IMR-90 (cell line): ENCODE results near the gene B3GALT6. TPM values are rescaled to one million over a fixed set of nuclear protein-coding genes. Genes with fewer than 3 reads are reported as not detected.

Experiments
- CEBPB ChIP-seq: IDR thresholded peaks from 2 replicates; pipeline ENCODE4 v1.6.1; 2012; ENCODE audit warnings: low read depth, low read length, improper control_type of control experiment
- CHD1 ChIP-seq: IDR thresholded peaks from 2 replicates; pipeline ENCODE4 v1.6.1; 2012; ENCODE audit warnings: low read depth, low read length, improper control_type of control experiment
- MXI1 ChIP-seq: IDR thresholded peaks from 2 replicates; pipeline ENCODE4 v1.6.1; 2012; ENCODE audit warnings: low read depth, mild to moderate bottlenecking, low read length, moderate library complexity, borderline replicate concordance
- polyA plus RNA-seq, 3 experiments: library from polyadenylated mRNA; depleted of rRNA; stranded (reverse); fragments of >200 nt; gene quantifications; 2 replicates each; pipeline ENCODE4 v1.2.3, GENCODE V29; 2012; ENCODE audit warnings: low replicate concordance in 1 of 3
- total RNA-seq: library from RNA; depleted of rRNA; stranded (reverse); fragments of >200 nt; gene quantifications from 2 replicates; pipeline ENCODE4 v1.2.3, GENCODE V29; 2012

B3GALT6 gene
- total and polyA plus RNA-seq, 2 of the 4 experiments (the other 2 are of a cell fraction): 12.2 to 23.0 TPM

DNA sequence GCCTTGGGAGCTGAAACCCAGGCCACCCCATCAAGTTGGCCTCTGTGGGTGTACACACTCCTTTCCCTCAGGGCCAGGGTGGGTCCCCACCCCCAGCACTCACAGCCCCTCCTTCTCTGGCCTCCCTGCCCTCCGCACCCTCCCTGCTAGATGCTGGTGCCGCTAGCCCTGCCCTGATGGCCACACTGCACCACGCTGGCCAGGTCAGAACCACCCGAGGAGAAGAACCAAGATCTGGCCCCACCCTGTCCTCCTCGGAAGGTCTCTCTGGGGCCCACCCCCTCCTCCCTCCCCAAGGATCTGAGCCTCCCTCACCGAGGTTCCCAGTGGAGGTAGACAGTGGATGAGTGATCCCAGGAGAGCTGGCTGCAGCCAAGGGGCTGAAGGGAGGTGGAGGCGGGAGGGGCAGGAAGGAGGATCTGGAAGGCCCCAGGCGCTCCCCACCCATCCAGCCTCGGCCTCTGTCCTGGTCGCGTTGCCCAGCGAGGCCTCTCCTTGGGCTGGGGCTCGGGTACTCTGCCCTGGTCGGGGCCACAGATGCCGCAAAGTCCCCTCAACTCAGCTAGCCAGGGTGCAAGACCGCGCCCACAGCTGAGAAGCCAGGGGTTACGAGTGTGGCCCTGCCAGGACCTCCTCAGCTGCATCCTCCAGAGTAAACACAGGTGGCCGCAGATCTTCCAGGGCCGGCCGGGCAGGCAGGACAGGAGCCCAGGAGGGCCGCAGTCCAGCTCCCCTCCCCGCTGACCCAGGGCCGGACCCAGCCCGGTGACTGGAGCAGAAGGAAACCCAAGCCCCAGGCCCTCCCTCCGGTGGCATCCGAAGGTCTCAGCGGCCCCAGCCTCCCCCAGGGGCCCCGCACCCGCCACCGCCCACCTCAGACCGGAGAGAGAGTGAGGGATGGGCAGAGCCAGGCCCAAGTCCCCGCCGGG is 5.2 kb downstream of the B3GALT6 start (continued):
- TF ChIP-seq MXI1: no peak
- no peak for TF ChIP-seq CHD1
- no peak for TF ChIP-seq CEBPB
